H9 (cell line): Measurements from ENCODE around the gene INSYN2A. TPM values are rescaled to one million over a fixed set of nuclear protein-coding genes. Genes with fewer than 3 reads are reported as not detected.

Experiments used
- DNase-seq: peaks from one replicate; pipeline ENCODE4 v3.0.0-alpha.2; 2017
- H2AFZ ChIP-seq: one replicate; pipeline ENCODE4 v1.6.1; 2013; ENCODE audit warnings: mild to moderate bottlenecking, low read length, control low read depth, moderate library complexity
- H2AK5ac ChIP-seq: 2 replicates; pipeline ENCODE4 v1.6.1; 2013; ENCODE audit warnings: low read length, control low read depth, mixed read lengths; ENCODE audit not compliant: insufficient read length
- H2BK120ac ChIP-seq: one replicate; pipeline ENCODE4 v1.6.1; 2013; ENCODE audit warnings: low read depth, mild to moderate bottlenecking, low read length, control low read depth, inconsistent platforms; ENCODE audit not compliant: poor library complexity, severe bottlenecking
- H2BK12ac ChIP-seq: 2 replicates; pipeline ENCODE4 v1.6.1; 2013; ENCODE audit warnings: low read length, control low read depth, mixed read lengths, low read depth; ENCODE audit not compliant: insufficient read length
- H2BK15ac ChIP-seq: 2 replicates; pipeline ENCODE4 v1.6.1; 2013; ENCODE audit warnings: low read depth, low read length, control low read depth
- H2BK20ac ChIP-seq: one replicate; pipeline ENCODE4 v1.6.1; 2013; ENCODE audit warnings: low read depth, mild to moderate bottlenecking, low read length, control low read depth, inconsistent platforms; ENCODE audit not compliant: poor library complexity, severe bottlenecking
- H2BK5ac ChIP-seq: 2 replicates; pipeline ENCODE4 v1.6.1; 2013; ENCODE audit warnings: low read length, control low read depth, mixed read lengths; ENCODE audit not compliant: insufficient read length
- H3K14ac ChIP-seq: 2 replicates; pipeline ENCODE4 v1.6.1; 2013; ENCODE audit warnings: low read length, control low read depth; ENCODE audit not compliant: insufficient read depth
- H3K18ac ChIP-seq: 2 replicates; pipeline ENCODE4 v1.6.1; 2013; ENCODE audit warnings: low read depth, mild to moderate bottlenecking, mixed read lengths, low read length, control low read depth; ENCODE audit not compliant: insufficient read length
- H3K23ac ChIP-seq: 2 replicates; pipeline ENCODE4 v1.6.1; 2013; ENCODE audit warnings: low read length, control low read depth, mixed read lengths, low read depth; ENCODE audit not compliant: insufficient read length
- H3K23me2 ChIP-seq: 2 replicates; pipeline ENCODE4 v1.6.1; 2013; ENCODE audit warnings: low read depth, mild to moderate bottlenecking, mixed read lengths, low read length, control low read depth; ENCODE audit not compliant: insufficient read length, poor library complexity, severe bottlenecking
- H3K27ac ChIP-seq: 2 replicates; pipeline ENCODE4 v1.5.1; 2013; ENCODE audit warnings: low read length, control low read depth, mixed read lengths, low read depth; ENCODE audit not compliant: insufficient read length
- H3K27me3 ChIP-seq: 2 replicates; pipeline ENCODE4 v1.6.1; 2013; ENCODE audit warnings: low read length, control low read depth, inconsistent platforms; ENCODE audit not compliant: insufficient read depth
- H3K4ac ChIP-seq: 2 replicates; pipeline ENCODE4 v1.6.1; 2013; ENCODE audit warnings: low read depth, mild to moderate bottlenecking, control low read depth, inconsistent platforms, low read length, moderate library complexity
- H3K4me1 ChIP-seq: 2 replicates; pipeline ENCODE4 v1.6.1; 2013; ENCODE audit warnings: low read length, control low read depth, inconsistent platforms; ENCODE audit not compliant: insufficient read depth
- H3K4me2 ChIP-seq: 2 replicates; pipeline ENCODE4 v1.6.1; 2013; ENCODE audit warnings: low read length, control low read depth, mixed read lengths; ENCODE audit not compliant: insufficient read length, insufficient read depth
- H3K56ac ChIP-seq: 2 replicates; pipeline ENCODE4 v1.6.1; 2013; ENCODE audit warnings: low read depth, mild to moderate bottlenecking, mixed read lengths, low read length, control low read depth; ENCODE audit not compliant: insufficient read length
- H3K79me1 ChIP-seq: 2 replicates; pipeline ENCODE4 v1.6.1; 2013; ENCODE audit warnings: low read depth, mild to moderate bottlenecking, moderate library complexity, low read length, control low read depth, inconsistent platforms; ENCODE audit not compliant: insufficient read depth, poor library complexity, severe bottlenecking
- H3K79me2 ChIP-seq: 2 replicates; pipeline ENCODE4 v1.6.1; 2013; ENCODE audit warnings: low read length, control low read depth, inconsistent platforms; ENCODE audit not compliant: insufficient read depth
- H3K9ac ChIP-seq: 2 replicates; pipeline ENCODE4 v1.6.1; 2013; ENCODE audit warnings: low read length, control low read depth, mixed read lengths; ENCODE audit not compliant: insufficient read length; ENCODE audit errors: extremely low read depth
- H3K9me3 ChIP-seq: one replicate; pipeline ENCODE4 v1.6.1; 2013; ENCODE audit warnings: low read depth, low read length, inconsistent platforms; ENCODE audit not compliant: control insufficient read depth
- H3T11ph ChIP-seq: one replicate; pipeline ENCODE4 v1.6.1; 2013; ENCODE audit warnings: mild to moderate bottlenecking, low read length, control low read depth, inconsistent platforms
- H4K20me1 ChIP-seq: one replicate; pipeline ENCODE4 v1.6.1; 2013; ENCODE audit not compliant: control insufficient read depth, insufficient read length, insufficient read depth
- H4K5ac ChIP-seq: 2 replicates; pipeline ENCODE4 v1.6.1; 2013; ENCODE audit warnings: low read depth, mild to moderate bottlenecking, mixed read lengths, low read length, control low read depth; ENCODE audit not compliant: insufficient read length
- H4K8ac ChIP-seq: replicated peaks from 2 replicates; pipeline ENCODE4 v1.6.1; 2013; ENCODE audit warnings: low read length, control low read depth, mixed read lengths, low read depth; ENCODE audit not compliant: insufficient read length
- H4K91ac ChIP-seq: 2 replicates; pipeline ENCODE4 v1.6.1; 2013; ENCODE audit warnings: low read depth, mild to moderate bottlenecking, moderate library complexity, mixed read lengths, low read length, control low read depth; ENCODE audit not compliant: insufficient read length
- H3K27ac Mint-ChIP-seq, 3 experiments: 2 replicates in 2 of 3; 3 replicates in 1 of 3; pipeline ENCODE4 v1.8.0; 2020 to 2021; ENCODE audit warnings: mixed read lengths in 3 of 3, mild to moderate bottlenecking in 1 of 3, moderate library complexity in 1 of 3
- H3K27me3 Mint-ChIP-seq: 2 replicates; pipeline ENCODE4 v1.8.0; 2021; ENCODE audit warnings: low read depth, mild to moderate bottlenecking, moderate library complexity, mixed read lengths
- H3K36me3 Mint-ChIP-seq, 3 experiments: 2 replicates in 2 of 3; 3 replicates in 1 of 3; pipeline ENCODE4 v1.8.0; 2020 to 2021; ENCODE audit warnings: low read depth in 3 of 3, mixed read lengths in 3 of 3; ENCODE audit not compliant: insufficient read depth in 1 of 3
- H3K4me1 Mint-ChIP-seq, 2 experiments: 2 replicates each; pipeline ENCODE4 v1.8.0; 2020; ENCODE audit warnings: mixed read lengths in 2 of 2
- H3K4me3 Mint-ChIP-seq, 2 experiments: 2 replicates in 1 of 2; 3 replicates in 1 of 2; pipeline ENCODE4 v1.8.0; 2020 to 2021; ENCODE audit warnings: mild to moderate bottlenecking in 2 of 2, mixed read lengths in 2 of 2, moderate library complexity in 1 of 2
- H3K9me3 Mint-ChIP-seq, 2 experiments: 2 replicates in 1 of 2; 3 replicates in 1 of 2; pipeline ENCODE4 v1.8.0; 2020; ENCODE audit warnings: mild to moderate bottlenecking in 2 of 2, mixed read lengths in 2 of 2, moderate library complexity in 1 of 2
- CTCF ChIP-seq: fragments of 200-600 bp; sonication (generic); conservative IDR thresholded peaks from 3 replicates; pipeline ENCODE4 v1.8.0; 2021; ENCODE audit warnings: antibody characterized with exemption, mild to moderate bottlenecking
- WGBS: extraction: QIAGEN DNeasy Blood & Tissue Kit; methylation state at CpG from one replicate; pipeline ENCODE4 v1.1.7; 2013; ENCODE audit warnings: missing lambda C conversion rate, low lambda C conversion rate, mixed read lengths; ENCODE audit not compliant: insufficient read length; ENCODE audit errors: extremely low coverage; 5-methylcytosine and 5-hydroxymethylcytosine counted together
- total RNA-seq: library from RNA; stranded (reverse); gene quantifications from 2 replicates; pipeline ENCODE4 v1.2.1, GENCODE V29; 2021

INSYN2A gene
- total RNA-seq, 1 experiment from 2014 or later, result 0.09 TPM

GRCh38 chr10:127154831-127155620 is 41.4 kb downstream of the INSYN2A start:
- Histone ChIP-seq H4K8ac (no peak overlapping the region), H3K18ac (no peak overlapping the region), H2BK5ac (no peak overlapping the region), H3K9me3 (no peaks in the 10 kb centered on the region), H2AK5ac (no peak overlapping the region), H3K79me2 (no peaks in the 10 kb centered on the region), H2BK15ac (no peak overlapping the region), H4K91ac (no peak overlapping the region), H3K4me2 (no peak overlapping the region), H3K4me1 (peaks cover 14% of the 10 kb centered on the region; the same call in 1 of the 2 replicates), H3T11ph (no peak overlapping the region), H2AFZ (no peak overlapping the region), H2BK12ac (no peak overlapping the region), H4K20me1 (no peaks in the 10 kb centered on the region), H2BK120ac (no peak overlapping the region), H3K9ac (no peak overlapping the region), H3K27ac (no peak overlapping the region), H4K5ac (no peak overlapping the region), H3K79me1 (no peaks in the 10 kb centered on the region), H3K27me3 (no peaks in the 10 kb centered on the region), H3K56ac (no peak overlapping the region), H3K4ac (no peak overlapping the region), H3K23me2 (no peaks in the 10 kb centered on the region), H3K14ac (no peak overlapping the region), H2BK20ac (no peak overlapping the region), H3K23ac (no peak overlapping the region)
- TF ChIP-seq CTCF, result no peak
- Mint-ChIP-seq H3K9me3 (no peaks in the 10 kb centered on the region), H3K36me3 (no peaks in the 10 kb centered on the region; a peak in 1 of 7 replicates), H3K27me3 (no peaks in the 10 kb centered on the region), H3K4me3 (no peak overlapping the region), H3K4me1 (peaks cover 28 to 34% of the 10 kb centered on the region in 2 experiments), H3K27ac (no peak overlapping the region)
- no peak for DNase-seq
- WGBS, result no CpG with 5 or more reads among the region's 9 CpGs
